SW480 (cell line): ENCODE results near the gene PATJ.
"Not testable (repeated sequence)": the region's sequence is repeated elsewhere in the genome, so short reads cannot be mapped to it uniquely, and the experiment has no call there.

Experiments
- DNase-seq: peaks from one replicate; pipeline ENCODE4 v3.0.0-alpha.2; 2016; ENCODE audit warnings: low spot score

Gene PATJ

DNA sequence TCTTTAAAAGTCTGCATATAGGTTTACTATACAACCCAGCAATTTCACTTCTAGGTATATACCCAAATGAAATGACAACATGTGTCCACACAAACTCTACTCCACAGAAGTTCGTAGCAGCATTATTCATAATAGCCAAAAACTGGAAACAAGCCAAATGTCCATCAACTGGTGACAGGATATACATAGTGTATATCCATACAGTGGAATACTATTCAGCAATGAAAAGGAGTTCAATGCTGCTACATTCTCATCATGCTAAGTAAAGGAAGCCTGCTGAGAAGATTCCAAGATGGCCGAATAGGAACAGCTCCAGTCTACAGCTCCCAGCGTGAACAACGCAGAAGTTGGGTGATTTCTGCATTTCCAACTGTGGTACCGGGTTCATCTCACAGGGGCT is 200.6 kb downstream of the PATJ start:
- DNase-seq: no peak

- DNase-seq: not testable (repeated sequence)
Measured at GRCh38 chr1:61948685-61949084, 206.4 kb downstream of the PATJ start.

DNA sequence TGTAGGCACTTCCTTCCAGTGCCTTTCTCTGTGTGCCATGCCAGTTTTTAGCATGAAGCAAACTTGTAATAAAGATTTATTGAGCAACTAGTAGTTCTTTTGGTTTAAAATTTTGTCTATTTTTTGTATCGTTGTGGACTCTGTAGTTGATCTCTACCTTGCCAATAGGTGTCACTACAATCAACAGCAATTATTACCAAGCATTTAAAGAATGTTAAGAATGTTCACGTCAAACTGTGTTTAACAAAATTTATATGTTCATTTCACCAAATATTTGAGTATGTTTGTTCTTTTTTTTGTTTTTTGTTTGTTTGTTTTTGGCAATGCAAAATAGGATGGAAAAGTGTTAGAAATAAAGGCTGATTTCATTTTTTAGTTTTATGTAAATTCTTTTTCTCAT is 208.1 kb downstream of the PATJ start:
- DNase-seq: peak; percentile 11

- peak; percentile 37 for DNase-seq
Measured at GRCh38 chr1:61951731-61952580, 209.7 kb downstream of the PATJ start.

DNA sequence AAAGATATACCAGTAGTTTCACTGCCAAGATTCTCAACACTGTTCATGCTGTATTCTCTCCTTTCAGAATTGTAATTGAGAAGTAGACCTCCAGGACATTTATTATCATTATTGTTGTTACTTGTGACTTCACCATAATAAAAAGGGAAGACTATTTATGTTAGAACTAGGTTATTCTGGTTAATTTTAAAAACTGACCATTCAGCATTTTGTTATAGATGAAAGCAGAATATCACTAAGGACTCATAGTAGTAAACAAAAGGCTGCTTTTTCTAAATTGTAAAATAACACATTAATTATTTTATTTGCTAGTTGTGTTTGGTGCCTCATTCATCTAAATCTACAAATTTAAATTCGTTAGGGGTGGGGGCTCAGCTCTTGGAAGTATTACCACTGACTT is 210.4 kb downstream of the PATJ start:
- DNase-seq: no peak

GRCh38 chr1:61953076-61953789 is 211.0 kb downstream of the PATJ start:
- no peak for DNase-seq

GRCh38 chr1:61953790-61954150 is 211.5 kb downstream of the PATJ start:
- no peak for DNase-seq

GRCh38 chr1:61955261-61955660 is 213.0 kb downstream of the PATJ start:
- DNase-seq: no peak

DNA sequence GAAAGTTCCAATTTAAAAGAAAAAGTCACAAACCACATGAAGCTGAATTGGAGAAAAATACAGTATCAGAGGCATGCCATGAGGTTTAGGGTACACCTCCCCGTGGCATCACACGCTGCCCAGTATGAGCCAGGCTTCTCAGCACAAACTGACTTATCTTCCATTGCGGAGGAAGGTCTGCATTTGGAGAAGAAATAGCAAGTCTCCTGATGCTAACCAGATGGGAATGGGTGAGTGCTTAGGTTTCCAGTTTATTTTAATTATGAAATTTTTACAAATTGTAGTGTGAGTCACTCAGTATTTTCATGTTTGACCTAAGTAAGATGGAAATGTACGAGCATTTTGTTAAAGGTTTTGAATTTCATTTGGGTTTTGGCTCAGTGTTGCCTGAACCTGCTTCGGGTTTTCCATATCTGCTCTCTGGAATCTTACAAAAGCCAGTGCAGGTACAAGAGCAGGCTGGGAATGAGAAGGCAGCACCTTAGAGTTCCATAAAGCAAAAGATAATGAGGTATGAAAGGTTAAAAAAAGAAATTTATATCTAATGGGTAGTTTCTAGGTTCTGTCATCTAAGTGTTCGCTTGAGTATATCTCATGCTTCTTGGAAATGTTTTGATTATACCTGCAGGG is 213.9 kb downstream of the PATJ start:
- DNase-seq: no peak

DNA sequence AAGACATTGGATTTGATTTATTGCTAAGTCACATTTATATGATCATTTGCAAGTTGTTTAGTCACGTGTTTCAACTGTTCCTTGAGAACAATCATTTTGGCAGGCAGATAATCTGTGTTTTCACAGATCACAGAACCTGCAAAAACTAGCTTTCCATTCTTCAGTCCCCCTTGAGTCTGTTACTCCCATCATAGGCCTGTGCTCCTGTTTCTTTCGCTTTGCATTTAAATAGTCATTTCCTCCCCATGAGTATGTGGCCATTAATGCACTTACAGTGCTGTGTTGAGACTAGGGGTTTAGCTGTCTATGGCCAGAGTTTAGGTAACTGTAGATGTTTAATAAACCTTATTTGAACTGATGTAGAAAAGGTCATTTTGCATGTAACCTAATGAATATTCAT is 214.5 kb downstream of the PATJ start:
- no peak for DNase-seq

DNA sequence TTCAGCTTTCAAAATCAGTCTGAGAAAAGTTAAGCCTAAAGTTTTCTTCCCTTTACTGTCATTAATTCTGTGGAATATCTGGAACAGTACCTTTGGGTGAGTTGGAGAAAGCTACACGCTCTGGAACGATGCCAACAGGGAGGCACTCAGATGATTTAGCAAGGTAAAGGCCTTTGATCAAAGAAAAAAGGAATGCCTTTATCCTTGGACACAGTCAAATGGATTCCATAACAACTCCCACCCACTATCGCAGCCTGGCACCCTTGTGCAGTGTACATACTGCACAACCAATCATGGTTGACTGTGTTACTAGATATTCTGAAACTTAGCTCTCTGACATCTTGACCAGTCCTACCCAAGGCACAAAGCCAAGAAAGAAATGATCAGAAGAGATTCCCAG is 218.7 kb downstream of the PATJ start:
- peak; percentile 26 for DNase-seq

DNA sequence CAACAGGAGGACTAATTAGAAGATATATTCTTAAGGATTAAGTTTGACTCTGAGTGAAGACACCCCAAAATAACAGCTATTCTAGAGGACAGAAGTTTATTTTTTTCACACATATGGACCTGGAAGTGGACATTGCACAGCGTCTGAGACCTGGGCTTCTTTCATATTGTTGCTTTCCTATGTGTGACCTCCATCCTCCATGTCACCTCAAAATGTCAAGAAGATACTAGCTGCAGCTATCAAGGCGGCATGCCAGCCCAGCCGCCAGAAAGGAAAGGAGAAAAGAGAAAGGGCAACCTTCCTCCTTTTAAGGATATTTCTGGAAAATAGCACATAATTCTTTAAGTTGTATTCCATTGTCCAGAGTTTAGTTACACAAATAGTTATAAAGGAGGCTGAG is 220.4 kb downstream of the PATJ start:
- no peak for DNase-seq

DNA sequence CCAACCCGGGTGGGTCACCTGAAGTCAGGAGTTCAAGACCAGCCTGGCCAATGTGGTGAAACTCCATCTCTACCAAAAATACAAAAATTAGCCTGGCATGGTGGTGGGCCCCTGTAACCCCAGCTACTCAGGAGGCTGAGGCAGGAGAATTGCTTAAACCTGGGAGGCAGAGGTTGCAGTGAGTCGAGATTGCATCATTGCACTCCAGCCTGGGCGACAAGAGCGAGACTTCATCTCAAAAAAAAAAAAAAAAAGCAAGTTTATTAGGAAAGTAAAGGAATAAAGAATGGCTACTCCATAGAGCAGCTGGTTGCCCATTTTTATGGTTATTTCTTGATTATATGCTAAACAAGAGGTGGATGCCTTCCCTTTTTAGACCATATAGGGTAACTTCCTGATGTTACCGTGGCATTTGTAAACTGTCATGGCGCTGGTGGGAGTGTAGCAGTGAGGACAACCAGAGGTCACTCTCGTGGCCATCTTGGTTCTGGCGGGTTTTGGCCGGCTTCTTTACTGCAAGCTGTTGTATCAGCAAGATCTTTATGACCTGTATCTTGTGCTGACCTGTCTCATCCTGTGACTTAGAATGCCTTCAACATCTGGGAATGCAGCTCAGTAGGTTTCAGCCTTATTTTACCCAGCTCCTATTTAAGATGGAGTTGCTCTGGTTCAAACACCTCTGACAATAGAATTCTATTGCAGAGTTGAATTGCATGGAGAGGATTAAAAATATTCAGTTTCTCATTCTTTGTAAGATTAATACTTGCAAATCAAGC is 224.4 kb downstream of the PATJ start:
- not testable (repeated sequence) for DNase-seq

- no peak for DNase-seq
Measured at GRCh38 chr1:61967750-61968149, 225.5 kb downstream of the PATJ start.

DNA sequence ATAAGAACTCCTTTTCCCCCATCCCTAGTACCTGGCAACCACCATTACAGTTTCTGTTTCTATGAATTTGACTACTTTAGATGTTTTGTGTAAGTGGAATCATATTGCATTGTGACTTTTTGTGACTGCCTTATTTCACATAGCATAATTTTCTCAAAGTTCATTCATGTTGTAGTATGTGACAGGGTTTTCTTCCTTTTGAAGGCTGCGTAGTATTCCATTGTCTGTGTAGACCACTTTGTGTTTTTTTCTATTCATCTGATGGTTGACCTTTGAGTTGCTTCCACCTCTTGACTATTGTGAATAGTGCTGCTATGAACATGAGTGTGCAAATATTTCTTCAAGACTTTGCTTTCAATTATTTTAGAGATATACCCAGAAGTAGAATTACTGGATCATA is 226.6 kb downstream of the PATJ start:
- no peak for DNase-seq

DNA sequence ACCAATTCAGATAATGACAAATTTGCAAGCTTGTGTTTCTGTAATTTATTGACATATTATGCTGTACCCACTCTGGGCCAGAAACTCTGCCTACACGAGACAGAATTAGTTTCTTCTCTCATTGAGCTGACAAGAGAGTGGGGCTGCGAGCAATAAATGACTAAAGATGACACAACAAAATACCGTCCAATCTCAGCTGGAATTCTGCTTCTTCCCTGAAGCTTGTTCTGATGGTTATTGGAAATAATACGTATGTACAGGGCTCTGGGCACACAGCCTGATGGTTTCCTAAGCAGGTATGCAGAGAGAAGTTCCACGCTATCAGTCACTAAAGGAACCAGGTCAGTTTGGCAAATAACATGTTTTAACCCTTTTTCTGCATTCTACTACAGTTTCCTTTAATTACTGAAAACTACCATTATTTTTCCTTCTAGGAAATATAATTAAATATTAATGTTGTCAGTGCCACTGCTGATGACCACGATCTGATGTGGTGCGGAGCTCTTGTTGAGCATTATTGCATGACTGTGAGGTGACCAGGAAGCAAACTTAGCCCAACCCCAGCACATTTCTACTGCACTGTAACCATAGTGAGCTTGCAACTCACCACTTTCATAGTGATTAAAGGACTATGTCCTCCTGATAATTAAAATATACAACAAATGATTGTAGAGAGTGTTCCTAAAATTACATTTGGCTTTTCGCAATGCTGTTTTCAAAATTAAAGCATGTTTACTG is 231.0 kb downstream of the PATJ start:
- no peak for DNase-seq

GRCh38 chr1:61975638-61976037 is 233.4 kb downstream of the PATJ start:
- no peak for DNase-seq

GRCh38 chr1:61976566-61976965 is 234.3 kb downstream of the PATJ start:
- no peak for DNase-seq

DNA sequence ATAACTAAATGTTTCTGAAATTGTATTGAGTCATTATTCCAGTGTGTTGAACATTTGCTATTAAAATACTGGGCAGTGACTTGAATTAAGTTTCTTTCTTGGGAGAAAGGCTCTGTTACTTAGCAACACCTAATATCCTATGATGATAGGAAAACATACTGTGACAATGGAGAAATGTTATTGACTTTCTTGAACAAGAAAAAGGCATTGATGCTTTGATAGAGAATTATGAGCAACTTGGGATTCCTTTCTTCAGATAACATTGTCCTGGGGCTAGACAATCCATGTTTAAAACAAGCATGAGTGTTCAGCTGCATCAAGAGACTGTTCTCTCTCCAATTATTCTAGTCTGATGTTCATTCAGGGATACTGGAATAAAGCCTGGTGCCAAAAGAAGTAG is 236.5 kb downstream of the PATJ start:
- DNase-seq: no peak

GRCh38 chr1:61979729-61980128 is 237.4 kb downstream of the PATJ start:
- no peak for DNase-seq

DNA sequence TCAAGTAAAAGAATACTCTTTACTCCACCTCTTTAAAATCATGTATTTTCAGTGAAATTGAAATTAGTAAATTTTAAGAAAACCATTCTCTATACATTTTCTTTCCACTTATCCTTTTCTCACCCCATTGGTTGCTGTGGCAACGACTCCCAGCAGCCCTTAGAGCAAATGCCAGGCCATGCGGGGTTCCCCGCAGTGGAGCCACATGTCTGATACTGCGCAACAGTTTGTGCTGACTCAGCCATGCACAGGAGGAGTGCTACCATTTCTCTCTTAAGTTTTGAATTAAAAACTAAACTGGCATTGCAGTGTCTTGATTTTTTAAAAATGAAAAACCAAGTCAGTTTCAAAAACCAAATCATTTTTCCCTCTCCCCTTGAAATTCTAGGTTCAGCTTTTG is 238.3 kb downstream of the PATJ start:
- no peak for DNase-seq
